ENCODE measurements around the gene KIF2C. TPM values are rescaled to one million over a fixed set of nuclear protein-coding genes. Genes with fewer than 3 reads are reported as not detected.

The KIF2C gene
- total RNA-seq, 3 donors from 2014 or later (not counting 1 experiment from before 2014, with no cell fraction given) = 0.59 to 1.3 (median 0.93) TPM

DNA sequence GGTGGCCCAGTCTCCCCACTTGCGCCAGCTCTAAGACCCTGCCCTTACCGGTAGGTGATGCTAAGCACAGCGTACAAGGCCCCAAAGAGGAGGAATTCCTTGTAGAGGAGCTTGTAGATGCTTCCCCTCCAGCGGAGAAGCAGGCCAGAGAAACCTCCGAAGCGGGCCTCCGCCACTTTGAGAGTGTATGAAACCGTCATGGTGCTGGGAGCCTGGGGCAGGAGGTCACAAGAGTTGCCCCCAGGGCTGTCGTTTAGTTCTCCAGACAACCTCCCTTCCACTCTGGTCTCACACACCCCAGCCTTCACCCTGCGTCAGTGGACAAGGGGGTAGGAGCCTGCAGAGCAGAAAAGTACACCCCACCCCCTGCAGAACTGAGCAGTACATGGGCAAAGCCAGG is 47.9 kb downstream of the KIF2C start:
- Mint-ChIP-seq H3K4me1 (peaks cover 21 to 26% of the 10 kb centered on the region in 2 donors), H3K4me3 (no peak overlapping the region), H3K27me3 (ENCODE audit: low read depth in 2 of 2) (no peaks in the 10 kb centered on the region), H3K9me3 (no peaks in the 10 kb centered on the region), H3K36me3 (no peaks in the 10 kb centered on the region), H3K27ac (no peak overlapping the region)
- WGBS (ENCODE audit: insufficient coverage) = 95% methylated on average over 10 of the region's 10 CpGs
- Histone ChIP-seq H3K4me3 (ENCODE audit: low read length) (no peak overlapping the region), H3K27me3 (ENCODE audit: control insufficient read depth, insufficient read depth, low read length) (no peaks in the 10 kb centered on the region), H3K9me3 (ENCODE audit: control insufficient read depth, insufficient read depth, low read length) (no peaks in the 10 kb centered on the region), H3K36me3 (ENCODE audit: control insufficient read depth, insufficient read depth, low read length) (no peaks in the 10 kb centered on the region), H3K4me1 (ENCODE audit: control insufficient read depth, insufficient read depth, low read length) (peaks cover 31% of the 10 kb centered on the region), H3K27ac (ENCODE audit: low read length) (no peak overlapping the region)
- ATAC-seq (no peak), DNase-seq (no peak)
- TF ChIP-seq, protein P1, sequence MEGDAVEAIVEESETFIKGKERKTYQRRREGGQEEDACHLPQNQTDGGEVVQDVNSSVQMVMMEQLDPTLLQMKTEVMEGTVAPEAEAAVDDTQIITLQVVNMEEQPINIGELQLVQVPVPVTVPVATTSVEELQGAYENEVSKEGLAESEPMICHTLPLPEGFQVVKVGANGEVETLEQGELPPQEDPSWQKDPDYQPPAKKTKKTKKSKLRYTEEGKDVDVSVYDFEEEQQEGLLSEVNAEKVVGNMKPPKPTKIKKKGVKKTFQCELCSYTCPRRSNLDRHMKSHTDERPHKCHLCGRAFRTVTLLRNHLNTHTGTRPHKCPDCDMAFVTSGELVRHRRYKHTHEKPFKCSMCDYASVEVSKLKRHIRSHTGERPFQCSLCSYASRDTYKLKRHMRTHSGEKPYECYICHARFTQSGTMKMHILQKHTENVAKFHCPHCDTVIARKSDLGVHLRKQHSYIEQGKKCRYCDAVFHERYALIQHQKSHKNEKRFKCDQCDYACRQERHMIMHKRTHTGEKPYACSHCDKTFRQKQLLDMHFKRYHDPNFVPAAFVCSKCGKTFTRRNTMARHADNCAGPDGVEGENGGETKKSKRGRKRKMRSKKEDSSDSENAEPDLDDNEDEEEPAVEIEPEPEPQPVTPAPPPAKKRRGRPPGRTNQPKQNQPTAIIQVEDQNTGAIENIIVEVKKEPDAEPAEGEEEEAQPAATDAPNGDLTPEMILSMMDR (IDR thresholded peaks at IDR 0.05) = no peak
- intact Hi-C loops (cut with micrococcal nuclease) = loop anchor here (5.0 kb wide), 1 partner anchor 50 kb away; no protein-coding TSS in a partner anchor

DNA sequence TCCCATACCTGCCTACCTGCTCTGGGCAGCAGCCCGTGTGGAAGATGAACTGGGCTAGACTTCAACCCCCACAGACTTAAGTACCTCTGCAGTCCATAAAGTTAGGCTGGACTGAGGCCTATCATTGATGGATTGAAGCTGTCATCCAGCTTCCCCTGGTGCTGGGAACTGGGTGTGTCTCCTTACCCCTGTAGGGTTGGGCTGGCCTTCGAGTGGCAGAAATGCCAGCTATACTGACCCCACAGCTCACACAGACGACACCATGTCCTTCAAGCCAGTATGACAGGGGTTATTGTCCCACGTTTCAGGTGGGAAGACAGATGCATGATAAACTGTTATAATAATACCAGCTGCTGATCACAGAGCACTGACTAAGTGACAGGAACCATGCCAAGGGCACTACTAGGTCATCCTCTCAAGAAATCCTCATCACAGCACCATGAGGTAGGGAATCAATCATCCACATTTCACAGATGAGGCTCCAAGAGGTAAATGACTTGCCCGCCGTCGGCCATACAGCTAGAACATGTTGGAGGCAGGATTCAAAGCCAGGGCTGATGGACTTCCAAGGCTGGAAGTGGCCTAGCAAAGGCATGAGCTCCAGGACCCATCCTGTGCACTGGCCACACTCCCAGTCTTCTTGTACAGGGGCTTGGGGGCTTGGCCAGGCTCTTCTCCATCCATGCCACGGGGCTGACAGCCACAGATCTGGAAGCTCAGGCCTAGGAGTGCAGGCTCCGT is 48.7 kb downstream of the KIF2C start, which contains the start of gene BEST4:
BEST4 (minus strand) TSS at position 51 of the 741 bp plus-strand sequence. CDS start 465 bp downstream, outside the sequence.
- TF ChIP-seq, protein P1 (IDR thresholded peaks at IDR 0.05) = no peak
- no peak for ATAC-seq
- no peak for DNase-seq
- Mint-ChIP-seq H3K9me3 (no peaks in the 10 kb centered on the region), H3K36me3 (no peaks in the 10 kb centered on the region), H3K27me3 (ENCODE audit: low read depth in 2 of 2) (no peaks in the 10 kb centered on the region), H3K4me3 (no peak within 1 kb of the TSS), H3K27ac (no peak within 1 kb of the TSS), H3K4me1 (peaks cover 21 to 25% of the 10 kb centered on the region in 2 donors)
- no peak within 1 kb of the TSS for H3K4me3 ChIP-seq (ENCODE audit: low read length)
- no peak within 1 kb of the TSS for H3K27ac ChIP-seq (ENCODE audit: low read length)
- H3K9me3 ChIP-seq (ENCODE audit: control insufficient read depth, insufficient read depth, low read length) = no peaks in the 10 kb centered on the region
- no peaks in the 10 kb centered on the region for H3K27me3 ChIP-seq (ENCODE audit: control insufficient read depth, insufficient read depth, low read length)
- peaks cover 31% of the 10 kb centered on the region for H3K4me1 ChIP-seq (ENCODE audit: control insufficient read depth, insufficient read depth, low read length)
- 89% methylated on average over 9 of the region's 9 CpGs for WGBS (ENCODE audit: insufficient coverage)
- intact Hi-C loops (cut with micrococcal nuclease) = loop anchor here (5.0 kb wide), 1 partner anchor 49 kb away; no protein-coding TSS in a partner anchor
- H3K36me3 ChIP-seq (ENCODE audit: control insufficient read depth, insufficient read depth, low read length) = no peaks in the 10 kb centered on the region

DNA sequence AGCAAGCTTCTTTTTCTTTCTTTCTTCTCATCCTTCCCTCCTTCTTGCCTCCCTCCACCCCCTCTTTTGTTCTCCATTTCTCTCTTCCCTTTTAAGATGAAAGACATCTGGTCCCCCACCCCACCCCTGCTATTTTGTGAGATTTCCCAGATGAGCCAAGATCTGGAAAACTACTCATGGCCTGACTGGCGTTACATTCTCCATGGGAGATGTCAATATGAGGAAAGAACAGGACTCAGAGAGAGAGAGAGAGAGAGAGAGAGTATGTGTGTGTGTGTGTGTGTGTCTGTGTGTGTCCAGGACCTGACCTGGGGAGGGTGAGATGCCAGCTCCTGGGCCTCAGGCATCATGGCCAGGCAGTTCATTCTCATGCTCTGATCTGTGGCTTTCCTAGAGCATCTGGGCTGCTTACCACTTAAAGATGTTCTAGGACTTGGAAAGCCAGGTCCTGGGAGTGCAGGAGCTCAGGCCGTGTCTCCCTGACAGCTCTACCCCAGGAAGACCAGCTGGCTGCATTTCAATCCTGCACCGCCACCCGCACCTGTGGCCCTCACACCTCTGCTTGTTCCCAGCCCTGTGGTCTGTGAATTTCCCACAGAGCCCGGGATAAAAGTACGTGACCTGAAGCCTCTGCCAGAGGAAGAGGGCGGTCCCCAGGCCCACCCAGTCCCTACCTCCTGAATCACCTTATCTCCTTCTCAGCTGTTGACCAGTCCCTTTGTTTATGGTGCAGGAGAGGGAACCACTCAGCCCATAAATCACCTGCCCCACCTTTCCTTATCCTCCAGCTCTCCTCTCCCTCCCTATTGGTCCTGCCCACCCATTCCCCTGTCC is 51.5 kb downstream of the KIF2C start:
- intact Hi-C loops (cut with micrococcal nuclease) = no loop called here
- no peak overlapping the region for H3K4me3 Mint-ChIP-seq
- H3K36me3 Mint-ChIP-seq = no peaks in the 10 kb centered on the region
- H3K27me3 ChIP-seq (ENCODE audit: control insufficient read depth, insufficient read depth, low read length) = no peaks in the 10 kb centered on the region
- ATAC-seq (no peak), DNase-seq (no peak)
- H3K27ac ChIP-seq (ENCODE audit: low read length) = no peak overlapping the region
- WGBS (ENCODE audit: insufficient coverage) = 74% methylated on average over 7 of the region's 7 CpGs
- H3K27me3 Mint-ChIP-seq (ENCODE audit: low read depth in 2 of 2) = no peaks in the 10 kb centered on the region
- no peaks in the 10 kb centered on the region for H3K36me3 ChIP-seq (ENCODE audit: control insufficient read depth, insufficient read depth, low read length)
- no peak overlapping the region for H3K4me3 ChIP-seq (ENCODE audit: low read length)
- TF ChIP-seq, protein P1 (IDR thresholded peaks at IDR 0.05) = no peak
- H3K4me1 Mint-ChIP-seq = peaks cover 0 to 10% of the 10 kb centered on the region in 2 donors
- no peak overlapping the region for H3K27ac Mint-ChIP-seq
- no peaks in the 10 kb centered on the region for H3K9me3 Mint-ChIP-seq
- H3K4me1 ChIP-seq (ENCODE audit: control insufficient read depth, insufficient read depth, low read length) = peaks cover 7% of the 10 kb centered on the region
- no peaks in the 10 kb centered on the region for H3K9me3 ChIP-seq (ENCODE audit: control insufficient read depth, insufficient read depth, low read length)

Data from natural killer cell (primary cell).